A673 (cell line): ENCODE data around the gene HMGN1. TPM values are rescaled to one million over a fixed set of nuclear protein-coding genes. Genes with fewer than 3 reads are reported as not detected.
"Not testable (repeated sequence)": the region's sequence is repeated elsewhere in the genome, so short reads cannot be mapped to it uniquely, and the experiment has no call there.

Source experiments
- BruUV-seq: library from RNA; stranded (reverse); fragments of 400-500 nt; replicated peaks from 2 replicates; lab custom pipeline; 2021; lab: Mats Ljungman, UMichigan
- CTCF ChIA-PET: fragments of 300-600 bp; sonication (Branson Sonifier 250); formaldehyde crosslinking; loops from one replicate; lab custom pipeline; 2022; ENCODE audit warnings: antibody characterized with exemption; lab: Charles Lee
- POLR2A ChIA-PET: fragments of 300-600 bp; sonication (Branson Sonifier 250); formaldehyde crosslinking; loops from one replicate; lab custom pipeline; 2022; ENCODE audit warnings: antibody characterized with exemption; ENCODE audit not compliant: low non-redundant PET; lab: Charles Lee
- DNase-seq: peaks from one replicate; pipeline ENCODE4 v3.0.0-alpha.2; 2015; ENCODE audit warnings: low spot score
- H3K27ac ChIP-seq: fragments of 200-600 bp; sonication (generic); 2 replicates; pipeline ENCODE4 v1.5.1; 2016; ENCODE audit warnings: mixed run types, low read depth, mild to moderate bottlenecking, mixed read lengths, antibody characterized with exemption, low read length; ENCODE audit not compliant: poor library complexity, severe bottlenecking
- H3K27me3 ChIP-seq: fragments of 200-600 bp; sonication (generic); replicated peaks from 2 replicates; pipeline ENCODE4 v1.6.1; 2017; ENCODE audit warnings: mixed run types, low read depth, mild to moderate bottlenecking, mixed read lengths, antibody characterized with exemption, low read length; ENCODE audit not compliant: insufficient read depth, poor library complexity
- H3K36me3 ChIP-seq: fragments of 200-600 bp; sonication (generic); 2 replicates; pipeline ENCODE4 v1.6.1; 2016; ENCODE audit warnings: mixed run types, mild to moderate bottlenecking, mixed read lengths, antibody characterized with exemption, low read length; ENCODE audit not compliant: insufficient read depth, poor library complexity, severe bottlenecking
- H3K4me1 ChIP-seq: fragments of 200-600 bp; sonication (generic); 2 replicates; pipeline ENCODE4 v1.6.1; 2017; ENCODE audit warnings: mixed run types, mild to moderate bottlenecking, mixed read lengths, antibody characterized with exemption, low read length; ENCODE audit not compliant: insufficient read depth, poor library complexity, severe bottlenecking
- H3K4me3 ChIP-seq: fragments of 200-600 bp; sonication (generic); 2 replicates; pipeline ENCODE4 v1.5.1; 2016; ENCODE audit warnings: low read depth, mixed run types, mild to moderate bottlenecking, mixed read lengths, low read length; ENCODE audit not compliant: poor library complexity, severe bottlenecking
- H3K9me3 ChIP-seq: fragments of 200-600 bp; sonication (generic); 2 replicates; pipeline ENCODE4 v1.6.1; 2016; ENCODE audit warnings: mixed run types, low read depth, mild to moderate bottlenecking, mixed read lengths, antibody characterized with exemption, low read length; ENCODE audit not compliant: poor library complexity, severe bottlenecking
- EZH2 ChIP-seq: fragments of 200-600 bp; sonication (generic); IDR thresholded peaks from 2 replicates; pipeline ENCODE4 v1.6.1; 2017; ENCODE audit warnings: borderline replicate concordance, low read depth, mild to moderate bottlenecking, mixed read lengths, antibody characterized with exemption, low read length; ENCODE audit not compliant: poor library complexity, severe bottlenecking
- intact Hi-C: fragments of 100-400 bp; cut with micrococcal nuclease; formaldehyde crosslinking; loops from one replicate; pipeline ENCODE4 v1.10.0; 2022; ENCODE audit not compliant: unreplicated experiment
- total RNA-seq: library from RNA; stranded (reverse); gene quantifications from 2 replicates; pipeline ENCODE4 v1.2.3, GENCODE V29; 2021
- TF ChIP-seq, protein P1 (sequence below): fragments of 300-800, 200-600 bp; sonication (generic); conservative IDR thresholded peaks from 2 replicates; pipeline ENCODE4 v1.5.1; 2017; ENCODE audit warnings: low read depth, mild to moderate bottlenecking, antibody characterized with exemption, low read length, moderate library complexity, mixed read lengths

HMGN1 gene
- total RNA-seq, 1 experiment from 2014 or later, result 457 TPM

GRCh38 chr21:39385299-39386145 lies 36.6 kb upstream of the HMGN1 start:
- DNase-seq, result peak; percentile 91
- POLR2A ChIA-PET, result no interaction called here

DNA sequence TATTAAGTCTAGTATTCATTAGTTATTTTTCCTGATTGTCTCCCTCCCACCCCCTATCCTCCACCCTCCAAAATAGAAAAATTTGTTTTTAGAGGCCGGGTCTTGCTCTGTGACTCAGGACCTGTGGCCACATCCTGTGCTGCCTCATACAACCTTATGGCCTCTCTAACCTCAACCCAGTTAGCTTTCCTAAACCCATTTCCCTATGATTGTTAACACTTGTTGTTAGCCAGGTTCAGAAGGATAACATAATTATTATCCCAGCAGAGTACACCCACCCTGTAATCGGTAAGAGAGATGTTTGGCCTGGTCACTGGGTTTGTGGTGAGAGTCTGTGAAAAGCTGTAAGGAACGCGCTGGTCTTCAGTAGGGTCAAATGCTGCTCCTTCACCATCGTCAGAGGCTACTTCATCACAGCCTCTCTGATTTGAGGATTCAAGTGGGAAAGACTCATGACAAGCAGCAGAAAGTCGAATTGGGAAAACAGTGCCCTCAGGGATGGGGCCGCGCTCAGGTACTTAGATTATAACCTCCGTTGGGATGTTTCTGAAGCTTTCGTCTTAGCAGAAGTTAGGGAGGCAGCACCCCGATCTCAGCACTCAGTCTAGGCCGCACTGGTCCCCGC lies 35.9 kb upstream of the HMGN1 start:
- CTCF ChIA-PET, result no interaction called here
- intact Hi-C loops, result loop anchor here (5.0 kb wide), 1 partner anchor 202 kb away; the partner anchor contains the start of gene PSMG1

More at GRCh38 chr21:39385299-39386145, 36.6 kb upstream of the HMGN1 start:
- CTCF ChIA-PET, result no interaction called here
- BruUV-seq, result no TSS peak
- intact Hi-C loops, result loop anchor here (2.0 to 5.0 kb wide), 2 partner anchors 37 to 203 kb away; partner anchors contain the start of genes HMGN1 and PSMG1
- Histone ChIP-seq H3K27ac (peak overlapping the region; percentile 53), H3K4me1 (peaks cover 13% of the 10 kb centered on the region), H3K4me3 (peak overlapping the region; percentile 45), H3K36me3 (no peaks in the 10 kb centered on the region), H3K9me3 (no peaks in the 10 kb centered on the region), H3K27me3 (no peaks in the 10 kb centered on the region)
- TF ChIP-seq EZH2, result no peak
- TF ChIP-seq, protein P1, sequence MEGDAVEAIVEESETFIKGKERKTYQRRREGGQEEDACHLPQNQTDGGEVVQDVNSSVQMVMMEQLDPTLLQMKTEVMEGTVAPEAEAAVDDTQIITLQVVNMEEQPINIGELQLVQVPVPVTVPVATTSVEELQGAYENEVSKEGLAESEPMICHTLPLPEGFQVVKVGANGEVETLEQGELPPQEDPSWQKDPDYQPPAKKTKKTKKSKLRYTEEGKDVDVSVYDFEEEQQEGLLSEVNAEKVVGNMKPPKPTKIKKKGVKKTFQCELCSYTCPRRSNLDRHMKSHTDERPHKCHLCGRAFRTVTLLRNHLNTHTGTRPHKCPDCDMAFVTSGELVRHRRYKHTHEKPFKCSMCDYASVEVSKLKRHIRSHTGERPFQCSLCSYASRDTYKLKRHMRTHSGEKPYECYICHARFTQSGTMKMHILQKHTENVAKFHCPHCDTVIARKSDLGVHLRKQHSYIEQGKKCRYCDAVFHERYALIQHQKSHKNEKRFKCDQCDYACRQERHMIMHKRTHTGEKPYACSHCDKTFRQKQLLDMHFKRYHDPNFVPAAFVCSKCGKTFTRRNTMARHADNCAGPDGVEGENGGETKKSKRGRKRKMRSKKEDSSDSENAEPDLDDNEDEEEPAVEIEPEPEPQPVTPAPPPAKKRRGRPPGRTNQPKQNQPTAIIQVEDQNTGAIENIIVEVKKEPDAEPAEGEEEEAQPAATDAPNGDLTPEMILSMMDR, result no peak

DNA sequence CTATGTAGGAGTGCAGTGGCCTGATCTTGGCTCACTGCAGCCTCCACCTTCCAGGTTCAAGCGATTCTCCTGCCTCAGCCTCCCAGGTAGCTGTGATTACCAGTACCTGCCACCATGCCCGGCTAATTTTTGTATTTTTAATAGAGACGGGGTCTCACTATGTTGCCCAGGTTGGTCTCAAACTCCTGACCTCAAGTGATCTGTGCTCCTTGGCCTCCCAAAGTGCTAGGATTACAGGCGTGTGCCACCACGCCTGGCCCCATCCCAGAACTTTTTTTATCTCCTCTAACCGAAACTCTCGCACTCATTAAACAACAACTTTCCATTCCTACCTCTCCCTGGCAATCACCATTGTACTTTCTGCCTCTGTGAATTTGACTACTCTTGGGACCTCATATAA lies 33.2 kb upstream of the HMGN1 start:
- H3K4me1 ChIP-seq, BruUV-seq, H3K27ac ChIP-seq, DNase-seq, H3K27me3 ChIP-seq, H3K36me3 ChIP-seq, intact Hi-C loops, H3K9me3 ChIP-seq, H3K4me3 ChIP-seq, POLR2A ChIA-PET: not testable (repeated sequence)
- CTCF ChIA-PET, result interaction anchor here (0.7 kb wide), 1 partner anchor 233 kb away, joined by 4 read pairs; no protein-coding TSS in a partner anchor

More for the DNA sequence above, 35.9 kb upstream of the HMGN1 start:
- Histone ChIP-seq H3K27me3 (no peaks in the 10 kb centered on the region), H3K4me1 (peaks cover 14% of the 10 kb centered on the region), H3K27ac (peak overlapping the region; percentile 47), H3K9me3 (no peaks in the 10 kb centered on the region), H3K36me3 (no peaks in the 10 kb centered on the region), H3K4me3 (no peak overlapping the region)
- no TSS peak for BruUV-seq
- POLR2A ChIA-PET, result no interaction called here
- no peak for TF ChIP-seq EZH2
- DNase-seq, result no peak

GRCh38 chr21:39381009-39381408 lies 32.1 kb upstream of the HMGN1 start:
- Histone ChIP-seq H3K36me3 (no peaks in the 10 kb centered on the region), H3K27ac (no peak overlapping the region), H3K27me3 (no peaks in the 10 kb centered on the region), H3K4me3 (peak overlapping the region; percentile 66), H3K9me3 (no peaks in the 10 kb centered on the region), H3K4me1 (peaks cover 4% of the 10 kb centered on the region)
- intact Hi-C loops, result no loop called here
- DNase-seq, result no peak
- POLR2A ChIA-PET, result no interaction called here
- TF ChIP-seq, protein P1, result no peak
- TF ChIP-seq EZH2, result no peak
- CTCF ChIA-PET, result interaction anchor here (0.7 kb wide), 1 partner anchor 33 kb away, joined by 5 read pairs; no protein-coding TSS in a partner anchor
- TSS peak; percentile 56 for BruUV-seq
